HL-60/S4 (cell line): ENCODE results near the gene OR6J1.
"Not testable (repeated sequence)": the region's sequence is repeated elsewhere in the genome, so short reads cannot be mapped to it uniquely, and the experiment has no call there.

ENCODE experiments used
- in situ Hi-C: fragments of 300-500 bp; cut with MboI; formaldehyde crosslinking; loops from 2 replicates; pipeline ENCODE4 v1.14.3; 2022; ENCODE audit warnings: low sequenced_read_pairs

The OR6J1 gene

DNA sequence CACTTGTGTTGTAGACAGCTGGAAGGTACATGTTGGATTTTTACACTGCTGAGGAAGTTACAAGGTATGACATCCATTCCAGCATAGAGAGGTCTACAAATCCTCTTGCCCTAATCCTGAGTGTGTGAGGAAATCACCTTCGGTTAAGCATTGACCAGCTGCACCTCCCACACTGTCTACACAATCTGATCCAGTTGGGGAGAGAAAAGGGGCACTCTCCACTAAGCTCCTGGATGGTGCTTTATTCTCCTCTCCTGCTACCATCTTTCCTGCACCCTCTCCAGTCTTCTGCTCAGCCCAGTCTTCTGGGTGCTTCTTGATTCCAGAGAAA is at the start of gene OR6J1:
TSS of gene OR6J1 (minus strand) at position 48 of the 331 bp plus-strand sequence. CDS start 9,541 bp downstream, outside the sequence.
- in situ Hi-C loops = loop anchor here (5.0 kb wide), 1 partner anchor 62 kb away; no protein-coding TSS in a partner anchor

DNA sequence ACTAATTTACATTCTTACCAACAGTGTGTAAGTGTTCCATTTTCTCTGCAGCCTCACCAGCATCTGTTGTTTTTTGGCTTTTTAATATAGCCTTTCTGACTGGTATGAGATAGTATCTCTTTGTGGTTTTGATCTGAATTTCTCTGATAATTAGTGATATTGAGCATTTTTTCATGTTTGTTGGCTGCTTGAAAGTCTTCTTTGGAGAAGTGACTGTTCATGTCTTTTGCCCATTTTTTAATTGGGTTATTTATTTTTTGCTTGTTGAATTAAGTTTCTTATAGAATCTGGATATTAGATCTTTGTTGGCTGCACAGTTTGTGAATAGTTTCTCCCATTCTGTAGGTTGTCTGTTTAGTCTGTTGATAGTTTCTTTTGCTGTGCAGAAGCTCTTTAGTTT is 48.0 kb upstream of the OR6J1 start:
- in situ Hi-C loops = no loop called here

DNA sequence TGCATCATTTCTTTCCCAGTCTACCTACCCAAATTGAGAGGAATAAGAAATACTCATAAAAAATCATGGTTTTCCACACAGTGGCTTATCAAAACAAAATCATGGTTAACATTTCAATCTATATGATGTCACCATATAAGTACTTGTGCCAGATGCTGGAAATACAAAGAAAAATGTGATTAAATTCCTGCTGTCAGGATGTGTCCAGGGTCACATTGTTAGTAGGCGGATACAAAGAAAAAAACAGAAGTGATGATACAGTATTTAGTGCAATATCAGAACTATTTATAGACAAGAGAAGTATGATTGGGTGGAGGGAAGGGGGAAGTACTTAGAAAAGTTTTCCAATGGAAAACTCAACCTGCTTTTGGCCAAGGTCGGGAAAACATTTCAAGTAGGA is 47.0 kb upstream of the OR6J1 start:
- in situ Hi-C loops = no loop called here

DNA sequence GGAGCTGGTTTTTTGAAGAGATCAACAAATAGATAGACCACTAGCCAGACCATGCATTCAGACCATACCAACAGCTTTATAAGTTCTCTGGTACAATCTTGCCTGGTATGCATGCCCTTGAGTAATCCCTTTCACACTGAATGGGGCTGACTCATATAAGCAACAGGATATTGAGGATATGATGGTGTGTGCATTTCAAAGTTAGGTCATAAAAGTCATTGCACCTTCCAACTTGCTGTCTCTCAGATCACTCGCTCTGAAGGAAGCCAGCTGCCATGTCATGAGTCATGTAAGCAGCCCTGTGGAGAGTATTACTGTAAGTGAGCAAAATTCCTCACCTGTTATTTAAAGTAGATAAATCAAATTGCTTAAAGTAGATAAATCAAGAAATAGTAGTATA is 45.0 kb upstream of the OR6J1 start:
- in situ Hi-C loops = no loop called here

DNA sequence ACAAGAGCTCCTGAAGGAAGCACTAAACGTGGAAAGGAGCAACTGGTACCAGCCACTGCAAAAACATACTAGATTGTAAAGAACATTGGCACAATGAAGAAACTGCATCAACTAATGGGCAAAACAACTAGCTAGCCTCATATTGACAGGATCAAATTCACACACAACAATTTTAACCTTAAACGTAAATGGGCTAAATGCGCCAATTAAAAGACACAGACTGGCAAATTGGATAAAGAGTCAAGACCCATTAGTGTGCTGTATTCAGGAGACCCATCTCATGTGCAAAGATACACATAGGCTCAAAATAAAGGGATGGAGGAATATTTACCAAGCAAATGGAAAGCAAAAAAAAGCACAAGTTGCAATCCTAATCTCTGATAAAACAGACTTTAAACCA is 43.8 kb upstream of the OR6J1 start:
- in situ Hi-C loops = not testable (repeated sequence)

DNA sequence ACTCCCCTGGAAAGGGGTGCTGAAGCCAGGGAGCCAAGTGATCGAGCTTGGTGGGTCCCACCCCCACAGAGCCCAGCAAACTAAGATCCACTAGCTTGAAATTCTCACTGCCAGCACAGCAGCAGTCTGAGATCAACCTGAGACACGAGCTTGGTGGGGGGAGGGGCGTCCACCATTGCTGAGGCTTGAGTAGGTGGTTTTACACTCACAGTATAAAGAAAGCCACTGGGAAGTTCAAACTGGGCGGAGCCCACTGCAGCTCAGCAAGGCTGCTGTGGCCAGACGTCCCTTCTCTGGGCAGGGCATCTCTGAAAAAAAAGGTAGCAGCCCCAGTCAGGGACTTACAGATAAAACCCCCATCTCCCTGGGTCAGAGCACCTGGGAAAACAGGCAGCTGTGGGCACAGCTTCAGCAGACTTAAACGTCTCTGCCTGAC is 42.0 kb upstream of the OR6J1 start:
- in situ Hi-C loops = not testable (repeated sequence)

DNA sequence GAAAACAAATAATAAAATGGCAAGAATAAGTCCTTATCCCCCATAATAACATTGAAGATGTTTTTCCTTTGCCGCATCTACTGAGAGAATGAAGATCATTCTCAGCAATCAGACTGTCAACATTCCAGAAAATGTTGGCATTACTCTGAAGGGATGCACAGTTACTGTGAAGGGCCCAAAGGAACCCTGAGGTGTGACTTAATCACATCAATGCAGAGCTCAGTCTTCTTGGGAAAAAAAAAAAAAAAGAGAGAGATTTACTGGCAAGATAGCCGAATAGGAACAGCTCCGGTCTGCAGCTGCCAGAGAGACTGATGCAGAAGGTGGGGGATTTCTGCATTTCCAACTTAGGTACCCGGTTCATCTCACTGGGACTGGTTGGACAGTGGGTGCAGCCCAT is 41.3 kb upstream of the OR6J1 start:
- in situ Hi-C loops = no loop called here

DNA sequence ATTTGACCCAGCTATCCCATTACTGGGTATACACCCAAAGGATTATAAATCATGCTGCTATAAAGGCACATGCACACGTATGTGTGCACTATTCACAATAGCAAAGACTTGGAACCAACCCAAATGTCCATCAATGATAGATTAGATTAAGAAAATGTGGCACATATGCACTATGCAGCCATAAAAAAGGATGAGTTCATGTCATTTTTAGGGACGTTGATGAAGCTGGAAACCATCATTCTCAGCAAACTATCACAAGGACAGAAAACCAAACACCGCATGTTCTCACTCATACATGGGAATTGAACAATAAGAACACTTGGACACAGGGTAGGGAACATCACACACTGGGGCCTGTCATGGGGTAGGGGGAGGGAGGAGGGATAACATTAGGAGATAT is 39.3 kb upstream of the OR6J1 start:
- in situ Hi-C loops = not testable (repeated sequence)

DNA sequence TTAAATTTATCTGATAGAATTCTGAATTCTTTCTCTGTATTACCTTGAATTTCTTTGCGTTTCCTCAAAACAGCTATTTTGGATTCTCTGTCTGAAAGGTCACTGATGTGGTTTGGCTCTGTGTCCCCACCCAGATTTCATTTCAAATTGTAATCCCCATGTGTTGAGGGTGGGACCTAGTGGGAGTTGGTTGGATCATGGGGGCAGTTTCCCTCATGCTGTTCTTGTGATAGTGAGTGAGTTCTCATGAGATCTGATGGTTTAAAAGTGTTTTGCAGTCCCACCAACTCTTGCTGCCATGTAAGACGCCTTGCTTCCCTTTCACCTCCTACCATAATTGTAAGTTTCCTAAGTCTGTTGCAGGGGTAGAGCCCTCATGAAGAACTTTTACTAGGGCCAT is 34.1 kb upstream of the OR6J1 start:
- in situ Hi-C loops = no loop called here

DNA sequence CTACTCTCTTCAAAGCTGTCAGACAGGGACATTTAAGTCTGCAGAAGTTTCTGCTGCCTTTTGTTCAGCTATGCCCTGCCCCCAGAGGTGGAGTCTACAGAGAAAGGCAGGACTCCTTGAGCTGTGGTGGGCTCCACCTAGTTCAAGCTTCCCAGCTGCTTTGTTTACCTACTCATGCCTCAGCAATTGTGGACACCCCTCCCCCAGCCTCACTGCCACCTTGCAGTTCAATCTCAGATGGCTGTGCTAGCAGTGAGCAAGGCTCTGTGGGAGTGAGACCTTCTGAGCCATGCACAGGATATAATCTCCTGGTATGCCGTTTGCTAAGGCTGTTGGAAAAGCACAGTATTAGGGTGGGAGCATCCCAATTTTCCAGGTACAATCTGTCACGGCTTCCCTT is 33.4 kb upstream of the OR6J1 start:
- in situ Hi-C loops = not testable (repeated sequence)

DNA sequence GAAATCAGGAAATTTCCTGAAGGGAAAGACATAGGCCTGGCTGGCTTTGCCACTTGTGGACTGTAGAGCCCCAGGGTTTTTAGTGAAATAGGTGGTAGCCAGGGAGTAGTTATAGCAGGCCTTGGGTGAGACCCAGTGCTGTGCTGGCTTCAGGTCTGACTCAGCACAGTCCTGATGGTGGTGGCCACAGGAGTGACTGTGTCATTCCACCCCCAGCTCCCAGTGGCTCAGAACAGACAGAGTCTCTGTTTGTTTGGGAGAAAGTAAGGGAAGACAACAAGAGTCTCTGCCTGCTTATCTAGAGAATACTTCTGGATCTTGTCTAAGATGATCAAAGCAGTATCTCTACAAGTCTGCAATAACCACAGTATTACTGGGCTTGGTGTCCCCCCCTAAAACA is 27.5 kb upstream of the OR6J1 start:
- in situ Hi-C loops = no loop called here

DNA sequence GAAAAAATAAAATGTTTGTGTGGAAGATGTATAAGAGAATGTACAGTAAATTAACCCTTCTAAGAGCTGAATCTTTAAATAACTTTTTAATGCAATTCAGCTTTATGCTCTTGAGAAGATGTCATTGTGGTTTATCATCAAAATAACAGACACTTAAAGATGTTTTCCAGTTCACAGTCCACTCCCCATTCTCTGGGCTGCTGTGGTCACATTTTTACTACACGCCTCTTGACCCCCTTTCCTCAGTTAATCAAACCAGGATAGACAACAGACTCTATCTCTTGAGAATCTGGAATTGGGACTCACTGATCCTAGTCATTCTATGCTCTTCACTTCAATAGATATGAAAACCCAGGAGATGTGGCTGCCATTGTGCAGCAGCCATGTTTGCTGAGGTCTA is 24.7 kb upstream of the OR6J1 start:
- in situ Hi-C loops = no loop called here

DNA sequence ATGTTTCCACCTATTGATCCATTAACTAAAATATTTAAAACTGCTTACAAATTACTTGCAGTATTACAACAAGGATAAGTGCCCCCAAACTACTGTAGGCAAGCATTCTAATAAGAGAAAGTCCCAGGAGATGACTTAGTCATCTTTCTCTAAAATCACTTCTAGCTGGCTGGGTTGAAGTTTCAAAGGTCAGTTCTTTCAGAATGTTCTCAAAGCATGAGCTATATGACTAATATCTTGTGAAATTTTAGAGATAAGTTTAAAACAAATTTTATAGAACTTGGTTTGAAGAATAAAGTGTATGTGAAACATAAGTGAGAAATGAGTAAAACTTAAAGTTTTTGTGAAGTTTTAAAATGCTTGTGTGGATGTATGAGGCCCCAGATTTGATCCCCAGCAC is 24.3 kb upstream of the OR6J1 start:
- in situ Hi-C loops = no loop called here

DNA sequence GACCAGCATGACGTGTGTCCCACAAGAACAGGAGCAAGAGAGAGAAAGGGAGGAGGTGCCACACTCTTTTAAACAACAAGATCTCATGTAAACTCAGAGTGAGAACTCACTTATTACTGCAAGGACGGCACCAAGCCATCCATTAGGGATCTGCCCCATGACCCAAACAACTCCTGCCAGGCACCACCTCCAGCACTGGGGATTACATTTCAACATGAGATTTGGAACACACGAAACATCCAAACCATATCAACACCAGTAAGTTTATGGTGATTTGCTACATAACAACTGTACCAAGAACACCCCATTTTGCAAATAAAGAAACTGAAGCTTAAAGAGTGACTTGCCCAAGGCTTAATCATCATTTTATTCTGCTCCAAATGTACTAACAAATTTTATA is 23.7 kb upstream of the OR6J1 start:
- in situ Hi-C loops = no loop called here

DNA sequence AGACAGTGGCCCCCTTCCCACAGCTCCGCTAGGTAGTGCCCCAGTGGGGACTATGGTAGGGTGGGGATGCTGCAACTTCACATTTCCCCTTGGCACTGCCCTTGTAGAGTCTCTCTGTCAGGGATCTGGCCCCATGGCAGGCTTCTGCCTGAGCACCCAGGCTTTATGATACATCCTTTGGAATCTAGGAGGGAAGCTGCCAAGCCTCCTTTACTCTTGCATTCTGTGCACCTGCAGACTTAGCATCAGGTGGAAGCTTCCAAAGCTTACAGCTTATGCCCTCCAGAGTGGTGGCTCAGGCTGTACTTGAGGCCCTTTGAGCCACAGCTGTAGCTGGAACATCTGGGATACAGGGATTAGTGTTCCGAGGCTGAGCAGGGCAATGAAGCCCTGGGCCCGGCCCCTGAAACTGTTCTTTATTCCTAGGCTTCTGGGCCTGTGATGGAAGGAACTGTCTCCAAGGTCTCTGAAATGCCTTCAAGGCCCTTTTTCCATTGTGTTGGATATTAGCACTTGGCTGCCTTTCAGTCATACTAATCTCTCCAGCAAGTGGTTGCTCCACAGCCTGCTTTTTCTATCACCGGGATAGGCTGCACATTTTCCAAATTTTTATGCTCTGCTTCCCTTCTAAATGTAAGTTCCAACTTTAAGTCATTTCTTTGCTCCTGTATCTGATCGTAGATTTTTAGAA is 22.2 kb upstream of the OR6J1 start:
- in situ Hi-C loops = no loop called here

DNA sequence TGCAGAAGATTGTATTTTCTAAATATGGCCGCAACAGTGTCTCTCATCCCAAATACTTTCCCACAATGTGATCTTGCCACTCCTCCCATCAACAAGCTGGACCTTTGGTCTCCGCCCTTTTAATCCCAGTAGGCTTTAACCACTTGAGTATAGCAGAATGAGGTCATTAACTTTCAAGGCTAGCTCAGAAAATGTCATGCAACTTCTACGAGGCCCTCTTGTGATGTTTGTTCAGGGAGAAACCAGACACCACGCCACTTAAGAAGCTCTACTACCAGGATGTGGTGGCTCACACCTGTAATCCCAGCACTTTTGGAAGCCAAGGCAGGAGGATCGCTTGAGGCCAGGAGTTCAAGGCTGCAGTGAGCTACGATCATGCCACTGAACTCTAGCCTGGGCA is 20.1 kb upstream of the OR6J1 start:
- in situ Hi-C loops = no loop called here

DNA sequence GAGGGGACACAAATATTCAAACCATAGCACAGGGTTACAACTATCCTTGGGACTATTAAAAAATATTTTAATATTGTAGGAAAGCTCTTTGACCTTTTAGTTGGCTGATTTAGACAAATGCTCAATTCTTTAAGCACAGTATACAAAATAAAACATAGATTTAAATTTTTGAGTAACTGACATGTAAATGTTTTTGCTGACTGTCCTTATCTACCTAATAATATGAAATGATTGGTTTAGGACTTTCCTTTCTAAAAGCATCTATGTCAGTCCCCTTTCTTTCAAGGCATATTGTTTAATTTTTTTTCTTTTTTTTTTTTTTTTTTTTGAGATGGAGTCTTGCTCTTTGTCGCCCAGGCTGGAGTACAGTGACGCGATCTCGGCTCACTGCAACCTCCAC is 16.5 kb upstream of the OR6J1 start:
- in situ Hi-C loops = no loop called here

DNA sequence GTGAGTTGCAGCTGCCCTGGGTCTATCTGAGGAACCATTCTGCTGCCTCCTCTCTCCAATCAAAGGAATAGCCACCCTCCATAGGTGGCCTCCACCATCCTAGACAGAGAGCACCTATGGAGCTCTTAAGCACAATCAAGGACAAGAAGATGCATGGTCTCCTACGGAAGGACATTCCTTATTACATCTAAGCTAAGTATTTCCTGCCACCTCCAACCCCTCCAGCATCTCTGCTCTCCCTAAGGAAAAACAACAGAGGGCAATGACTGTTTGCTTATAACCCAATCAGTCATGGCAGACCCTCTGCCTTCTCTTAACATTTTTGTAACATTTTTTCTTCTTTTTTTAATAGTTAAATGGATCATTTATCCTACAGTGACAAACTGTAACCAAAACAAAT is 14.8 kb upstream of the OR6J1 start:
- in situ Hi-C loops = loop anchor here (10.0 kb wide), 2 partner anchors 156 to 184 kb away; partner anchors contain the start of gene SLC7A7

DNA sequence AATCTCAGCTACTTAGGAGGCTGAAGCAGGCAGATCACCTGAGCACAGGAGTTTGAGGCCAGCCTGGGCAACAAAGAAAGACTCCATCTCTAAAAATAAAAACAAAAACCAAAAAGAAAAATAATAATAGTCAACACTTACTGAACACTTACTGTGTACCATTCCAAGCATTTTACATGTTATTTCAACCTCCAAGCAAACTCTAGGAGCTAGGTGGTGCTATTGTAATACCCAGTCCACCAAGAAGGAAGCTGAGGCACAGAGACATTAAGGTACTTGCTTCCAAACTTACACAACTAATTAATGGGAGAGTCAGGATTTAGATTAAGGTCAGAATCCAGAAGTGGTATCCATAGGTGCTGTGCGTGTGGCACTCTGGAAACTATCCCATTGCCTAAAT is 13.7 kb upstream of the OR6J1 start:
- in situ Hi-C loops = loop anchor here (10.0 kb wide), 2 partner anchors 157 to 183 kb away; partner anchors contain the start of gene SLC7A7

DNA sequence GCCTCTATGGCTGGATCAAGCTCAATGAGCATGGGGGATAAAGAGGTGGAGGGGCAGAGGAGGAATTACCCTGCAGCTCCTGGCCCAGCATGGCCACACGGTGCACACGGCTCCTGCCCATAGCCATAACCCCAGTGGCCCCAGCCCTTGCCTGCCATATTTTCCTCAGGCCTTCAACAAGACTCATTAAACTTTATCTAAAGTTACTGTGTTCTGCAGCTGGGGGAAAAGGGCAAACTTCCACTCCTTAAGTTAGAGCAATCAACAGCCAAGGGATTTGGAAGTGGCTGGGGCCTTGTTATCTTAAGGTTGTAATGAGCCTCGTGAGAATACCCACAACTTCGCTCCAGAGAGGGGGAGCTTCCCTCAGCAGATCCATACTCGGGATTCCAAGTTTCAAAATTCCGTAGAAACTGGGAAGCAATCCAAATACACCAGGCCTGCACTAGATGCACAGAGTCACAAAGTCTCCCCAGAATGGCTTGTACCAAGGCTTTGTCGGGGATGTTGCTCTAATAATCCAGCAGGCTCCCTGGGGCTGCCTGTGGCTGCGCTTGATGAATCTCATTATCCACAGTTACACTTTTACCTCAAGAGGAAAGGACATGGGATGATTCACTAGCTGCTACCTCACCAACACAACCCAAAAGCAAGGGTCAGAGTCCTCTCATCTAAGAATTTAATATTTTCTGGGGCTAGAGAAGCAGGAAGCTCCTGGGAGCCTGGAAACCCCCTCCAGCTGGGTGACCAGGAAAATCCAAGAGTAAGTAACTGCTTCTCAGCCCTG is 13.0 kb upstream of the OR6J1 start:
- in situ Hi-C loops = loop anchor here (10.0 kb wide), 2 partner anchors 158 to 182 kb away; partner anchors contain the start of gene SLC7A7

DNA sequence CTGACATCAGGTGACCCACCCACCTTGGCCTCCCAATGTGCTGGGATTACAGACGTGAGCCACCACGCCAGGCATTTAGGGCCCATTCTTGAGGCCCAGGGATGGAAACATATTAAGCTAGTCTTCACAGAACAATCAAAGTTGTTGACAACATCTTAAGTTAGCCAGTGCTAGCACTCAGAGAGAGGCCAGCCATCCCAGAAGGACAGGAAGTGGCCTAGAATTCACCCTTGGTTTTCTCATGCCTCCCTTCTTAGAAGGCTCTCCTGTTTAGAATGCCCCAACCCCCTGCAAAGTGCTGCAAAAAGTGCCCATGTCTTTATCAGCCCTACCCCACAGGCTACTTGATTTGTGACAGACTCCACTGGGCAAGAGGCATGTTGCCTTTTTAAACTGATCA is 12.1 kb upstream of the OR6J1 start:
- in situ Hi-C loops = loop anchor here (10.0 kb wide), 2 partner anchors 159 to 181 kb away; partner anchors contain the start of gene SLC7A7

DNA sequence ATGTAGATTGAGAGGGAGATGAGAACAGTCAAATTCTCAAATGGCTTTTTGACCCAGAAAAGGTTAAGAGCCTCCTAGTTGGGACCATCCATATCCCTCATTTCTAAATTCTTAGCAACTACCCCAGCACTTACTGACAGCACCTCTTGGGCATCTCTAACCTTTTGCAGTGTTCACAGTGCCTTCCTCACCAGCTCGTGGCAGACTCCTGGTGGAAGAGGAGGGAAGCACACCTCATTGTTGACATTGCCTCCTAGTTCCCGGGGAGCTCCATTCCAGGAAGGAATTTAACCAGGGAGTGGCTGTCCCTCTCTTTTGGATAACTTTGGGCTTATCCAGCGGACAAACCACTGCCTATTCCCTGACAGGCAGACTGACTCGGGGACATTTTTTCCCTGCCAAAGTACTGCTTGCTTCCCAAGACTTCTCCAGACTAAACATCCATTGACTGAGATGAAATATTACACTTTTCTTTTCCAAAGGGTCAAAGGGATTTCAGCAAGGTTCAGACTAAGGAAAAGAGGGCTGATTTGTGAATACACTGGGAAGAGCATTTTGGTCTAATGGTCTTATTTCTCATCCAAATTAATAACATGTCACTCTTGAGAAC is 9.0 kb upstream of the OR6J1 start:
- in situ Hi-C loops = loop anchor here (10.0 kb wide), 2 partner anchors 162 to 178 kb away; partner anchors contain the start of gene SLC7A7
